ENCODE measurements around the gene ZSCAN20.

Gene ZSCAN20

DNA sequence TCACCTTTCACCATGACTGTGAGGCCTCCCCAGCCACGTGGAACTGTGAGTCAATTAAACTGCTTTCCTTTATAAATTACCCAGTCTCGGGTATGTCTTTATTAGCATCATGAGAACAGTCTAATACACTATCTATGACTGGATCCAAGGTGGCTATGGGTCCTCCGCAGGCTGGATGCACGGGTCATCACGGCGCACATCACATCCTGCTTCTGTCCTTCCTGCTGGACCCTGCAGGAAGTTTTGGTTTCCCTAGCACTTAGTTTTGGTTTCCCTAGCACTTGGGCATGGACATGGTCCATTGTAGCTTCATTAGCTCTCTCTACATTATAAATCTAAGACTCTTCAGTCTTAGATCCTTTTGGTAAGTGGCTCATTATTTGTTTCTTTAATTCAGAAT lies 27.3 kb upstream of the ZSCAN20 start:
- no peak for DNase-seq

DNA sequence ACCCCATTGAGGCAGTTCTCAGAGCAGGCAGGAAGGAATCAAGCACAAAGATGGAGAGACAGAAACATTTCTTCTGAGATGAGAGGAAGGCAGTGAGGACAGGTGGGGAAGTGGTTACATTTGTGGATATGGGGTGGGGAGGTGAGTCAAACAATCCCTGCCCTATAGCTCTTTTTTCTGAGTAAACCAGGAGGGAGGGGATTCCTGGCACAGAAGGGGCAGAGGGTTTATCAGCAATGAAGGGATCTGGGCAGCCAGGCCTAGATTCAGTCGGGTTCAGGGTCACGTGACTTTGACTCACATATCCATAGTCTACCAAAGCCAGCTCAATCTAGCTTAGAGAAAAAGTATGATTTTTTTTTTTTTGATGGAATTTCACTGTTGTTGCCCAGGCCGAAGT lies 25.9 kb upstream of the ZSCAN20 start:
- no peak for DNase-seq

DNA sequence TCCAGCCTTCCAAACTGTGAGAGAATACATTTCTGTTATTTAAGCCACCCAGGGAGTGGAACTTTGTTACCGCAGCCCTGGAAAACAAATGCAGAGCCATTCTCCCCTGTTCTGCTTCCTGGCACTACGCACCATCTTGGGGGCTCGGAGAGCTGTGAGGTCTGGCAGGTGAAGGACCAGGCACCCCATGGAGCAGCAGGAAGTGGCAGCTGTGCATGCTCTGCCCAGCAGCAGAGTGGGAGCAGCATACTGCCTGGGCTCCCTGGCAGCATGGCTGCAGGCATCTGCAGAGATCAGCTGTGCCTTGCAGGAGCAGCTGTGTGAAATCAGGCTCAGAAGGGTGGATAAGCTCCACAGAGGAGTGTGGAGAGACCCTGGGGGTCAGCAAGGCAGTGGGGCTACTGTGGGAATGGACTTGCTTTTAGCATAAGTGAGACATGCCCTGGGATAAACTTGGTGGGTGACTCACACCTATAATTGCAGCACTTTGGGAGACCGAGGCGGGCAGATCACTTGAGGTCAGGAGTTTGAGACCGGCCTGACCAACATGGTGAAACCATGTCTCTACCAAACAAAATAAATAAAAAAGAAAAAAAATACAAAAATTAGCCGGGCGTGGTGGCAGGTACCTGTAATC lies 17.7 kb upstream of the ZSCAN20 start:
- no peak for DNase-seq

DNA sequence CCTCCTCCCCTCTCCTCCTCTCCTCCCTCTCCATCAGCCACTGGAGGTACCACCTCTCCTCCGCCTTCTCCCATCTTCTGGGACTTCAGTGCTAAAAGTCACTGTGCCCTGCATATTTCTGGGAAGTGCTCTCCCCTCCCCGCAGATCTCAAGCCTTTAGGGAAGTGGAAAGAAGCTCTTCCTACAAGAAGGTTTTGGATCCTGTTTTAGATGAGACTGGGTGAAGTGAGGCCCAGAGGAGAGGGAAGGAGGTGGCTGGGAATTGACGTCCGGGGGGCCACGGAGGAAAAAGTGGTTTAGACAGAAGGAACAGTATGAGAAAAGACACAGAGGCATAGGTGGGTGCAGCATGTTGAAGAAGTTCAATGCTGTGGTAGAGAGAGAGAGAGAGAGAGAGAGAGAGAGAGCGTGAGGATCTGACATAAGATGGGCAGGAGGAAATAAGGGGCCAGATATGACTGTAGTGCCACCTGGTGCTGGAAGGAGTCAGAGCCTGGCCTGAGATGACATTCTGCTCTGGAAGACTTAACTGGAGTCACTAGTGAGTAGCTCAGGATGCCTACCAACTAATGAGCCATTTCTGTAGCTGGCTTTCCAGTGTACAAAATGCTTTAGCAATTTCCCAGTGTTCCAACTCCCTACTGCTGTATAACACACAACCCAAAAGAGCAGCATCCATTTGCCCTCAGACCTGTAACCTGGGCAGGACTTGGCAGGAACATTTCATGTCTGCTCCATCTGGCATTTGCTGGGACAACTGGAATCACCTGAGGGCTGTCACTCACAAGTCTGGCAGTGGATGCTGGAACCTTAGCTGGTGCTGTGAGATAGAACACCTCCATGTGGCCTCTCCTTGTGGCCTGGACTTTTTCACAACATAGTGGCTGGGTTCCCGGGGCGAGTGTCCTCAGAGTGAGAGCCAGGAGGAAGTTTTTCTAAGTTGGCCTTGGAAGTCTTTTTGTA lies 16.6 kb upstream of the ZSCAN20 start:
- DNase-seq = peak; percentile 37

DNA sequence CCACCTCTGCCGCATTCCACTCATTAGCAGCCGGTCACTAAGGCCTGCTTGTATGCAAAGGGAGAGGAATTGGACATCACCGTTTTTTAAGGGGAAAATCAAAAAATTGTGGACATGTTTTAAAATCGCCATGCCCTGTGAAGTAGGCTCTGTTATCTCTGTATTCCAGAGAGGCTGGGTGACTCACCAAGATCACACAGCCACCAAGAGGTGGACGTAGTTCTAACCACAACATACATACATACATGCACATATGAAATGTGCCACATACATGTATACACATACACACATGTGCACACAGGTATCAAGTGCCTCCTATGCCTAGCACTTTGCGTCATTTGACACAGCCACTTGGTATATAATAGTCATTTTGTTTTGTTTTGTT lies 16.0 kb upstream of the ZSCAN20 start:
- DNase-seq = no peak

DNA sequence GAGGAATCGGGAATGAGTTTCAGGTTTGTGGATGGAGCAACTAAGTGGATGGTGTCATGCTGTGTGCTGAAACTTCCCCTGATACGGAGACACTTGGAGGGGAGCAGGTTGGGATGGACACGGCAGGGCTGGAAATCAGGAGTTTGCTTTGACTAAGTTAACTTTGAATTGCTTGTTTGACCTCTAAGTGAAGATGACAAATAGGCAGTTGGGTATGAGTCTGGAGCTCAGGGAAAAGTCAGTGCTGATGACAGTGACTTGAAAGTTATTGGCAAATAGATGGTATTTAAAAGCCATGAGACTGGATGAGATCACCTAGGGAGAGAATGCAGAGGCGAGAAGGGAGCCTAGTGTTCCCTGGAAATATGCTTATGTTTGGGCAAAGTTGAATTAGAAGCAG lies 12.8 kb upstream of the ZSCAN20 start:
- no peak for DNase-seq

DNA sequence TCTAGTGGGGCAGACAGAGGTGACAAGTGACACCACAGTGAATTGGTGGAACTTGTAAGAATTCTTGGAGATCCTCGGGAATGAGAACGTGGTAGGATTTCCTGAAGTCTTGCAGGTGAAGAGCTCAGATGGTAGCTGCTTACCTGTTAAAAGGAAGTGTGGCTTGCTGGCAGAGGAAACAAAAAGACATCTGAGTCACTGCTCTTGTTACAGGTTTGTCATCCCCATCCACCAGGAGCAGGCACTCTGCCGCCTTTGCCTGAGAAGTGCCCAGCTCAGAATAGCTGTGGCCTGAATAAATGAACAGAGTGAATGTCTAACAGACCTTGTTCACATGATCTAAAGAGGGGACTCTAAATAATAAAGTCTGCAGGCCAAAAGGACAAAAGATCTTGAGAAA lies 12.3 kb upstream of the ZSCAN20 start:
- no peak for DNase-seq

DNA sequence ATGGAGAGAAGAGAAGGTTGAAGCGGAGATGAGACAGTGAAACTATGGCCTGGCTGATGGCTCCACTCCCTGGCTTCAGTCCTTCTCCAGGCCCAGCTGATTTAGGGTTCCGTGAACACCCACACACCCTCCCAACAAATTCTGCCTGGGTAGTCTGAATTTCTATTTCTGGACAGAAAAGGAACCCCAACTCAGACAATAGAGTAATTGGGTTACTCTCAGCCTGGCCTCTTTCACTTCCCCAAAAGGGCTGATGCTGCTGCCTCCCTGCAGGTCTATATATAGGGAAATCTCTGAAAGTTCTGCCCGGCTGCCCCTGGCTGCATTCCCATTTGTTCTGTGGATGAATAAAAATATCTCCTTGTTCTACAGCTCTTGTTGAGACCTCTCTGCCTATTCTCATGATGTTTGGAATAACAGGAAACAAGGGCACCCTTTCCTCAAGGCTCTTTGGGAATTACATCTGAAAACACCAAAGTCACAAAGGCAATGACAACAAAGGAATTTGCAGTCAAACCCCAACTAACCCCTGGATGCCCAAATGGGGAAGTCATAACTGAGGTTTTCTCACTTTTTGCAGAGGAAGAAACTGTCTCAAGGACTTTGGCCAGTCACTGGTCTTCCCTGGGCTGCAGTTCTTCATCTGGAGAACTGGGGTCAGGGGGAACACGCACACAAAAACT lies 11.4 kb upstream of the ZSCAN20 start:
- DNase-seq = no peak

DNA sequence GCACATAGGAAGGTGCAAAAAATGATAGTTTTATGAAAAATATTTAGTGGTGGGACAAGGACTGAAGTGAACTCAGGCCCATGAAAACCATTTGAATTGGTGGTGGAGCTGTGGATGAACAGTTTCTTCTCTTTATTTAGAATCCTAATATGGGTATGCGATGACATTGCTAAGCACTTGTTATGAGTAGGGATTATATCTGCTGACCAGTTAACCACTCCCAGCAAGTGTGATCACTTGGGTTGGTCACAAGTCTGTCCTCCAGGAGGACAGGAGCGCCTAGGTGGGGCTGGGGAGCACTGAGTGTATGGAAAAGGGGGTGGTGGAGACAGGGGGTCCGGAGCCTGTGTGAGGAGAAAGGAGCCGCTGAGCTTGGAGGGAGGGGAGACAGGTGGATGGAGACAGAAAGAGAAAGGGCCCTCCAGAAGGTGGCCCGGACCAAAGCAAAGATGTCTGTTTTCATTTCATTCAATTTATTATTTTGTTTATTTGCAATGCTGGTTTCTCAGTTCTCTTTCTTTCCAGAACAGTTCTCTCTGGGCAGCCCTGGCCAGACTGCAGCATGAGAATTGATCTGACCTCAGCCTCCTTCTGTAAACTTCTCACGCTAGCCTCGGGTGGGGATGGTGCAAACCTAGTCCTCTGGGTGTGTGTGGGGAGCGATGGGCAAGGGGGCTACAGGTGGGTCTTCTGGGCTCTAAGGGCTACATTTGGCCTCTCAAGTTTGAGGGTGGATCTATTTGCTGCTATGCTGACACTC lies 9.9 kb upstream of the ZSCAN20 start:
- no peak for DNase-seq

DNA sequence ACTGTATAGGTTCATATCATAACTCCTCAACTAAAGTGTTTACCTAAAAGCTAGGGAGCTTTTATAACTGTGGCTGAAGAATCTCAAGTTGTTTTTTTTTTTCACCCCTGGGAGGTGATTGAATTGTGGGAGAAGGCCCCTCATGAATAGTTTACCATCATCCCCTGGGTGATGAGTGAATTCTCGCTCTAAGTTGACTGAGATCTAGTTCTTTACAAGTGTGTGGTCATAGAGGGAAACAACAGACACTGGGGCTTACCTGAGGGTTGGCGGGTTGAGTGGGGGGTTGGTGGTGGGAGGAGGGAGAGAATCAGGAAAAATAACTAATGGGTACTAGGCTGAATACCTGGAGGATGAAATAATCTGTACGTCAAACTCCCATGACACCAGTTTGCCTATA lies 7.9 kb upstream of the ZSCAN20 start:
- DNase-seq = no peak

DNA sequence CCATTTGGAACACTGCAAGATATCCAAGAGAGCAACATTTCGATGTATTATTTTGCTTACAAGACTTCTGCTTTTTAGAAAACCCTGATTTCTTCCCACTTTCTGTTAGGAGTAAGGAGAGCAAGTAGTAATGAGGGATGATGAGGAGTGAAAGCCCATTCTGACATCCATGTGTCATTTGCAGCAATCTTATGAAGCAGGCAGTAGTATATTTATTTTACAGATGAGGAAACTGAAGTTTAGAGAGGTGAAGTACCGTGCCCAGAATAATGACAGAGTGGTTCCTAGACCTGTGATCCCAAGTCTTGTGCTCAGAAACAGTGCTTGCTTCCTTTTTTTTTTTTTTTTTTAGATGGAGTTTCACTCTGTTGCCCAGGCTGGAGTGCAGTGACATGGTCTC lies 7.1 kb upstream of the ZSCAN20 start:
- DNase-seq = no peak

DNA sequence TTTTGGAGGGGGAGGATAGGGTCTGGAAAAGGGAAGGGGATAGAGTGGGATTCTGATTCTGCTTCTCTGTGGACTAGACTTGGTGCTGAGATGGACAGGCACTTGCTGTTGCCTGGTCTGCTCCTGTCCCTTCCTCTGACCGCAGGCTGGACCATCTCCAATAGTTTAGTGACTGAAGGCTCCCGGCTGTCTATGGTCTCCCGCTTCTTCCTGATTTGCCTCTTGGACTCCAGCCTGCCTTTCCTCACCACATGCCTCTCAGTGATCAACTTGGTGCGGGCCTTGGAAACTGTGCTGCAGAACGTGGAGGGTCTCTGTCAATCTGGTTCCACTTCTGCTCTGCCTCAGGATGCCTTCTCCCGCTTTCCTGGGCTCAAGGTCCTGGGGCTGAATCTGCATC lies 6.3 kb upstream of the ZSCAN20 start:
- no peak for DNase-seq

DNA sequence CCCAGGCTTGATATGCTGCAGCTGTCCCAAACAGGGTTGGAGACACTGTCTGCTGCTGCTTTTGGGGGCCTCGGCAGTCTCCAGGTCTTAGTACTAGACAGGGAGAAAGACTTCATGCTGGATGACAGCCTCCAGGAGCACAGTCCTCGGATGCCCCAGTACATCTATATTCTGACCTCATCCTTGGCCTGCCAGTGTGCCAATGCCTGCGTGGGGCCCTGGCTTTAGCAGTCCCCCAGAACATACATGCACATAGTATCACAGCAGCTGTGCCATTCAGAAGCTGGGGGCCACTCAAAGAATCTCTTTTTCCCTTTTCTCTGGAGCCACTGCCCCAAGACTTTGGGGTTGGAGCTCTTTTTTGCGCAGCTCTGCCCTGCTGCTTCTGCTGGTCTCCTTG lies 4.4 kb upstream of the ZSCAN20 start:
- DNase-seq = no peak

DNA sequence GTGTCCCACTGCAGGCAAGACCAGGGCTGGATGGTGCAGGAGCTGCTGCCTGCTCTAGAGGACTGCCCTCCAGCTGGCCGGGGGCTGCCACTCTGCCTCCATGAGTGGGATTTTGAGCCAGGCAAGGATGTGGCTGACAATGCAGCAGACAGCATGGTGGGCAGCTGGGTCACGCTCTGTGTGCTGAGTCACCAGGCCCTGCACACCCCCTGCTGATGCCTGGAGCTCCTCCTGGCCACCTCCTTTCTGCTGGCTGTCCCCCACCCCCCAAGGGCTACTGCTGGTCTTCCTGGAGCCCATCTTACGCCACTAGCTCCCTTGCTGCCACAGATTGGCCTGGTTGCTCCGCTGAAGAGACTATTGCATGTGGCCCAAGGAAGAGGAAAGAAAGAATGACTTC lies 3.9 kb upstream of the ZSCAN20 start:
- no peak for DNase-seq

DNA sequence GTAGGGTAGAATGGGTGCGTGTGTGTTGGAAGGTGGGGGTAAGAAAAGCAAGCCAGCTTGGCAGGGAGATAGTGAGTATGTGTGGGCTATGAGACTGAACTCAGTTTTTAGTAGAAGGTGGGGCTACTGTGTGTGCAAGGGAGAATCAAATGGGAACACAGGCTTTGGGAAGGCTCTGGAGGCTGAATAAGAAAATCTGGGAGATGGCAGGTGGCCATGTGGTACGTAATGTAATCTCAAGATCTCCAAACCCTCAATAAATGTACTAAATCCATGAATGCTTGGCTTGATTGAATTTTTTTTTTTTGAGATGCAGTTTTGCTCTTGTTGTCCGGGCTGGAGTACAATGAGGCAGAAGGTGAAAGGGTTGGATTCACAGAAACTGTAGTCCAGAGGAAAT lies 3.5 kb upstream of the ZSCAN20 start:
- DNase-seq = no peak

DNA sequence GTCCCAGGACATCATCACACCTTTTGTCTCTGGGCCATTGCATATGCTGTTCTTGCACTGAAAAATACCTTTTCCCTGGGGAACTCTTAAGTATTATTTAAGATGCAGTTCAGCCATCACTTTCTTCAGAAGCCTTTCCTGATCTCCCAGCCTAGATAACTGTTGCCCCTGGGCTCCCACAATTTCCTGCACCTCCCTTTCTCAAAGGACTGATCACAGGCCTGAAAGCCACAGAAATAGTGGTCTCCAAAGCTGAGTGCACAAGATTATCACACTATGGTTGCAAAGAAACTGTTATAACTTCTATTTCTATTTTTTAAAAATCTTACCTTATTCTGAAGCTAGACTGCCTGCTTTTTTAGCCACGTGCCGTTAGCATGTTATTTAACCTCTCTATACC lies 2.8 kb upstream of the ZSCAN20 start:
- DNase-seq = no peak

DNA sequence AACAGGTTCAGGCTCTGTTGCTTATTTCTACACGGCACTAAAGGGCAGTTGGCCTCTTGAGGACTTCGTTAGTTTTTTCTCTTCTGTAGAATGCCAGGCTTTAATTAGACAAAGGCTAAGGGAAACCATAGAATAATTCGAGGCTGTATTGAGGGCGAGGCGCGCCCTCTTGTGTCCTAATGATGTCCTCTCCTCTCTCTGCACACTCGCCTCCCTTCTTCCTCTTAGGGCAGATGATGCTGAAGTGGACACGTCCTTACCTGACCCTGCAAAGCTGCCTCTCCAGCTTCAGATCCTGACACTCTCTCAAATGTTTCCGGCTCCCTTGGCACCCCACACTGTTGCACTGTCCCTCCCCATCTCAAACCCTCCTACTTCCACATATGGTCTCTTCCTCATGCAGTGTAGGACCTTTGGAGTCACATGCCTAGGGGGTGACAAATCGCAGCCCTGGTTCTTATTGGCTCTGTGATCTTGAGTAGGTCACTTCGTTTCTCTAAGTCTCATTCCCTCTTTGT lies 1.9 kb upstream of the ZSCAN20 start:
- peak; percentile 30 for DNase-seq

DNA sequence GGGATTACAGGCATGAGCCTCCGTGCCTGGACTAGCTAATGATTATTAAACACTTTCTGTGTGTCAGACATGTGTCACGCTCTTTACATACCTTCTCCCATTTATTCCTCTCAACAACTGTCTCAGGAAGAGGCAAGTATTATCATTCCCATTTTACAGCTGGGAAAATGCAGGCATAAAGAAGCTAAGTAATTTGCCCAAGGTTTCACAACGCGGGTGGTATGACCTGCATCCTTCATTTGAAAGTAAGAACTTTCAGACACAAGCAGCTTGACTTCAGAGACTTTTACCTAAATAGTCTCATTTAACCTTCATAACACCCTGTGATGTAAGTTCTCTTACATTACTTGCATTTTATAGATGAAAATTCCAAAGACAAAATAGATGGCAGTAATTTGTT lies 1.0 kb upstream of the ZSCAN20 start:
- no peak for DNase-seq

DNA sequence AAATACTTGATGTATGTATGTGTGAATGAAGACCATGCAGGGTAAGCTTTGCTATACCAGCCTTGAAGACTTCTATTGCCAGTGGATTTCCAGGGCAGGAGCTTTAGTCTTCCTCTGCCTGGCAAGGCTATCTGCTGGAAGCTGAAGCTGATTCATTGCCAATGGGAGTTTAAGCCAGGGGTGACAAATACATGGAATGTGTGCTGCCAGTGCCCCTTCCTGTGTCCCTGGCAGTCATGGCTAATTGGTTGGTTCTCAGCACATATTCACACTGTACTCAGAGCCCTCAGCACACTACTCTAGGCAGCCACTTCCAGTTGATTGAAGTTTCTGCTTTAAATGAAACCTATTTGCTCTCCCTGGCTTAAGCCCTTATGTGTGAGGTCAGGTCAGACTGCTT lies 1.5 kb downstream of the ZSCAN20 start:
- DNase-seq = no peak

DNA sequence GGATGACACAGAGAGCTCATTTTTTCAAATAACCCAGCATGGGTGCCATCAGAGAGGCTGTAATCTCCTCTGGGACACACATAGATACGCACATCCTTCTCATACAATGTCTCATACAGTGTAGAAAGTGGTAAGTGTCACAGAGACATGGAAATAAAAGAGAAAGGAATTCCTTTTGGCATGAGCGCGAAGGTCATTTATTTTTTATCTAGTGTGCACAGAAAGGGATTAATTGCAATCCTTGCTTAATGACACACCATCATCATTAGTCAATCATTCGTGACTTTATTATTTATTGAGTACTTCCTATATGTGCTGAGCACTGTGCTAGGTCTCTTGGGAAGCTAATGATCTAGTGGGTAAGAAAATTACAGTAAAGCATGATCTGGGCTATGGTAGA lies 5.0 kb downstream of the ZSCAN20 start:
- DNase-seq = no peak

DNA sequence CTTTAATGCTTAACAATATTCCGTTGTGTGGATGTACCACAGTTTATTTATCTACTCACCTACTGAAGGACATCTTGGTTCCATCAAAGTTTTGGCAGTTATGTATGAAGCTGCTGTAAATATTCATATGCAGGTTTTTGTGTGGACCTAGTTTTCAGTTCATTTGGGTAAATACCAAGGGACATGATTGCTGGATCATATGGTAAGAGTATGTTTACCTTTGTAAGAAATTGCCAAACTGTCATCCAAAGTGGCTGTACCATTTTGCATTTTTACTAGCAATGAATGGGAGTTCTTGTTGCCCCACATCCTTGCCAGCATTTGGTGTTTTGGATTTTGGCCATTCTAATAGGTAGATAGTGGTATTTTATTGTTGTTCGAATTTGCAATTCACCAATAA lies 10.0 kb downstream of the ZSCAN20 start:
- no peak for DNase-seq

DNA sequence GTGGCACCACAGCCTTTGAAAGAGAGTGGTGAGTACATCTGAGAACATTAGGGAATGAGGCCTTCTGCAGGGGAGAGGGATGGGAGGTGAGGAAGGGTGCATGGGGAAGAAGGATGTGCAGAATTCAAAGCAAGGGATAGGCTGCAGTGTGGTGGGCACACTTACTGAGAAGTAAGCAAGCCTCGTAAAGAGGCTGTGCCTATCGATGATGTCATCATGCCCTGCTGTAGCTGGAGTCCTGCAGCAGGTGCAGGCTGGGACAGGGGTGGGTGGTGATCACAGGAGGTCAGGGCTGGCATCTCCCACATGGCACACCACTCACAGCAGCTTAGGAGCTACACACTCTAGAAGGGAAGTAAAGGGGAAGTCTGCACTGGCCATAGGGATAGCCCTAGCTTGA lies 16.2 kb downstream of the ZSCAN20 start:
- no peak for DNase-seq

DNA sequence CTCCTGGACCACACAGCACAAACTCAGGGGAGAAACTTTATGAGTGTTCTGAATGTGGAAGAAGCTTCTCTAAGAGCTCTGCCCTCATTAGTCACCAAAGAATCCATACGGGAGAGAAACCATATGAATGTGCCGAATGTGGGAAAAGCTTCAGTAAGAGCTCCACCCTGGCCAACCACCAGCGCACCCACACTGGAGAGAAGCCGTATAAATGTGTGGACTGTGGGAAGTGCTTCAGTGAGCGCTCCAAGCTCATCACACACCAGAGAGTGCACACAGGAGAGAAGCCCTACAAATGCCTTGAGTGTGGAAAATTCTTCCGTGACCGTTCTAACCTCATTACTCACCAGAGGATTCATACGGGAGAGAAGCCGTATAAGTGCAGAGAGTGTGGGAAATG lies 22.5 kb downstream of the ZSCAN20 start:
- no peak for DNase-seq
